Stimulated activated CD4-positive, alpha-beta T cell treated with anti-CD3 and anti-CD28 coated beads, Interleukin-4, amount 100 ng/mL, for 4 hours (primary cell): ENCODE measurements around the gene PDE1A.
"Not testable (repeated sequence)": the region's sequence is repeated elsewhere in the genome, so short reads cannot be mapped to it uniquely, and the experiment has no call there.

Source experiments
- DNase-seq, 2 experiments: peaks; one replicate each; pipeline ENCODE4 v3.0.0-alpha.2; 2020

The PDE1A gene

GRCh38 chr2:182404975-182405561 is 21.8 kb downstream of the PDE1A start:
- DNase-seq = no peak

GRCh38 chr2:182404092-182404491 is 22.7 kb downstream of the PDE1A start:
- no peak for DNase-seq

GRCh38 chr2:182393270-182393760 is 33.5 kb downstream of the PDE1A start:
- DNase-seq = no peak

- no peak for DNase-seq
Measured at GRCh38 chr2:182391443-182391842, 35.4 kb downstream of the PDE1A start.

GRCh38 chr2:182386267-182386880 is 40.5 kb downstream of the PDE1A start:
- not testable (repeated sequence) for DNase-seq

GRCh38 chr2:182384860-182385259 is 42.0 kb downstream of the PDE1A start:
- DNase-seq = no peak

- DNase-seq = no peak
Measured at GRCh38 chr2:182381225-182381624, 45.6 kb downstream of the PDE1A start.

- DNase-seq = no peak
Measured at GRCh38 chr2:182379241-182379640, 47.6 kb downstream of the PDE1A start.

GRCh38 chr2:182378759-182379158 is 48.1 kb downstream of the PDE1A start:
- DNase-seq = no peak

GRCh38 chr2:182377467-182377866 is 49.4 kb downstream of the PDE1A start:
- DNase-seq = no peak

GRCh38 chr2:182375862-182376261 is 51.0 kb downstream of the PDE1A start:
- no peak for DNase-seq

- DNase-seq = no peak
Measured at GRCh38 chr2:182372661-182373060, 54.2 kb downstream of the PDE1A start.

- DNase-seq = no peak
Measured at GRCh38 chr2:182368996-182369395, 57.8 kb downstream of the PDE1A start.

- no peak for DNase-seq
Measured at GRCh38 chr2:182368446-182368845, 58.4 kb downstream of the PDE1A start.

GRCh38 chr2:182367401-182367800 is 59.4 kb downstream of the PDE1A start:
- no peak for DNase-seq

- DNase-seq = no peak
Measured at GRCh38 chr2:182366628-182367027, 60.2 kb downstream of the PDE1A start.

- no peak for DNase-seq
Measured at GRCh38 chr2:182365855-182366254, 61.0 kb downstream of the PDE1A start.

- no peak for DNase-seq
Measured at GRCh38 chr2:182361477-182361876, 65.4 kb downstream of the PDE1A start.

- no peak for DNase-seq
Measured at GRCh38 chr2:182360663-182361260, 66.1 kb downstream of the PDE1A start.

GRCh38 chr2:182359990-182360662 is 66.7 kb downstream of the PDE1A start:
- no peak for DNase-seq

GRCh38 chr2:182359027-182359989 is 67.5 kb downstream of the PDE1A start:
- DNase-seq = no peak

GRCh38 chr2:182358601-182359000 is 68.2 kb downstream of the PDE1A start:
- DNase-seq = no peak

GRCh38 chr2:182355815-182356214 is 71.0 kb downstream of the PDE1A start:
- no peak for DNase-seq
